Left cardiac atrium (tissue), 4 donors: ENCODE data around the gene CYP19A1. TPM values are rescaled to one million over a fixed set of nuclear protein-coding genes. Genes with fewer than 3 reads are reported as not detected.

Experiments used
- ATAC-seq, 2 donors: fragments of 200-7000 bp; cut with Tn5 transposase; one replicate each; pipeline ENCODE4 v1.9.1; 2020; ENCODE audit warnings: mild to moderate bottlenecking in 2 of 2, moderate library complexity in 2 of 2
- DNase-seq: peaks from one replicate; pipeline ENCODE4 v3.0.0-alpha.2; 2020
- intact Hi-C, 2 donors: fragments of 100-400 bp; cut with DNase I; formaldehyde crosslinking; loops; one replicate each; pipeline versions ENCODE4 v1.14.1 to v1.15.1; 2022 to 2023
- microRNA-seq, 2 donors: library from miRNA; unstranded; fragments of <30 nt; microRNA quantifications; one replicate each; pipeline ENCODE4 v1.2.0, GENCODE V29; 2020
- total RNA-seq, 2 donors: library from RNA; stranded (reverse); fragmentation: NEBNext Ultra II Directional; extraction: Animal tissue kit (Norgen Biotek cat#: 25700); gene quantifications; one replicate each; pipeline ENCODE4 v1.2.1, GENCODE V29; 2021
- donor health status: DM: no; HTN: yes; CAD: no.
- donor health status: DM: no; HTN: yes; CAD: no; lungs with severe emphysema.
- donor health status: DM: yes; HTN: yes; CAD: no.
- donor health status: Dilated cardiomyopathy.

Gene CYP19A1
- total RNA-seq, 2 donors from 2014 or later, result 0.56 to 0.86 TPM

DNA sequence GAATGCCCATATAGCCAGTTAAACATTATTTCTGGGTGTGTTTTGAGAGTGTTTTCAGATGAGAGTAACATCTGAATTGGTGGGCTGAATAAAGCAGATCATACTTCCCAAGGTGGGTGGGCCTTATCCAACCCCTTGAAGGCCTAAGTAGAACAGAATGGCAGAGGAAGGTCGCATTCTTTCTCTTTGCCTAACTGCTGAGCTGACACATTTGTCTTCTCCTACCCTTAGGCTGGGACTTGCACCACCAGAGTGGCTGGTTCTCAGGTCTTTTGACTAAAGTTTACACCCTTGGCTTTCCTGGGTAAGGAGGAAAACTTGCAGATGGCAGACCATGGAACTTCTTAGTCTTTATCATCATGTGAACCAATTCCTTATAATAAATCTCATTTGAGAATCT lies 157.9 kb downstream of the CYP19A1 start:
- ATAC-seq (no peak), DNase-seq (no peak)
- intact Hi-C loops, result no loop called here

DNA sequence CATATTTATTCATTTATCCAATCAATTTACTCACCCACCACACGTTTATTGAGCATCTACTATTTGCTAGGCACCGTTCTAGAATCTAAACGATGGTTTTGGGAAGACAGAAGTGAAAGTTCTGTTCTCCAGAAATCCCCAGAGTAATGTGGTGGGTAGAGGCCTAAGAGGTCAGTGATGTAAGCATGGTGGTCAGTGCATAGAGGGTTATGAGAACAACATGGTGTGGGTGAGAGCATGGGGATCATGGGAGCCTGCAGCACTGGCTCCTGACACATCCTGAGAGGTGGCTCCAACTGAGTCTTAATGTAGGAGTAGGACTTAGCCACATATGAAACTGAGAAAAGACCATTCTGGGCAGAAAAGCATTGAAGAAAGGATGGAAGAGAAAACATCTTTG lies 158.4 kb downstream of the CYP19A1 start:
- intact Hi-C loops, result no loop called here
- DNase-seq, result no peak
- no peak for ATAC-seq

DNA sequence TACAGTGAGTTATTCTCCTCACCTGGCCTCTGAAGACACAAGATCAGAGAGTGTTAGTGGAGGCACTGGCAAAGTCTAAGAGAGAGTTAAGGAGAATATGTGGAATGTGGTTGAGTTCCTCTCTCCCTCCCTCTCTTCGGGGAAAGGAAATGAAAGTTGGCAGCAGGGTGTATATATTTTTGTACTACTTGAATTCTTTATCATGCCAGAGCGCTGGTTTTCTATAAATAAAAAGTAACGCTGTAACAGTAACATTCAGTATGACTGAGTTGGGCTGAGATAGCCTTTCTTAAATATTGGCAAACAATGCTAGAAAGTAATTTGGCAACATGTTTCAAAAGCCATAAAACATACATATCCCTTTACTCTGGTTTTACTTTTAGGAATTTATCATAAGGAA lies 166.2 kb downstream of the CYP19A1 start:
- DNase-seq (no peak), ATAC-seq (peak; percentile 76 to 79)
- intact Hi-C loops, result no loop called here

DNA sequence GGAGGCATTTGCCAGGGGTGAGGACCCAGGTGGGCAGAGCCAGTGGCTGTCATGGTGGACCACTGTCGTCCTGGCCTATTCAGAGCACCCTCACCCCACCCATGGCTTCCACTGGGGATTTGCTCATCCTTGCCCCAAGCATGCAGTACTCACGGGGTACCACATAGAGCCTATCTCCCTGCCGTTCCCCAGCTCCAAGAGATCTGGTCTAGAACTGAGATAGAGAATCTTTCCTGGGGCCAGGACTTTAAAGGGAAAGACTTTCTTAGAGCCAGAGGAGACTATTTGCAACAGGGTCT lies 166.8 kb downstream of the CYP19A1 start:
- DNase-seq (no peak), ATAC-seq (peak; percentile 29 to 38)
- intact Hi-C loops, result no loop called here

DNA sequence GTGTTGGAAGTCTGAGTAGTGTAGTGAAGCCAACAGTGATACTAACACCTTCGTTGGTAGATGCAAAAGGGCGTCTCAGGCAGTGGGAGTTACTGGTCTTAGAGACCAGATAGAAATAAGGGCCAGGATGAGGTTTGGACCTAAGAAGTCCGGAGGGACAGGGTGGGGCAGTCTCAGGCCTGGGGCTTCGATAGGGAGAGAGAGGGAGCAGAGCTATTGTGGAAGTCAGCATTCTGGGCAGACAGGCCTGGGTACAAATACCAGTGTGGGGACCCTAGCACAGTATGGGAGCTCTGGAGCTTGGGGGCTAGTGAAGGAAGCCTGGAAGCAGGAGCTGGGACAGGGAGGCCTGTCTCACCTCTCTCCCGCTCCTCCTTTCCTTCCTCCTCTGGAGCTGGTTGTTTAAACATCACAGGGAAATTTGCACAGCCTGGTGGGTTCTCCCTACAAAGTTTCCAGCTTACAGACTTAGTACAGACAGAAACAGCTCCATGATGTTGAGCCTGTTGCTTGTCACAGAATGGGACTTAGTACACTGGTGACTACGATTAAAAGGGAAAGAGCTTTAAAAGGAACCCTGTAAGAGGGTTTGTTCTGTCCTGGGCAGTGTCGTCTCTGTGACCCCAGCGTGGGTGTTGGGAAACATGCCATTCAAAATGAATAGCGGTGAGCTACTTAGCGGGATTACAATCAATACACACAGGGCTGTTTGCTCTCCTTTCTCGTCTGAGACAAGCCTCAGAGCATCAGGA lies 167.3 kb downstream of the CYP19A1 start:
- intact Hi-C loops, result no loop called here
- DNase-seq (no peak), ATAC-seq (no peak)

DNA sequence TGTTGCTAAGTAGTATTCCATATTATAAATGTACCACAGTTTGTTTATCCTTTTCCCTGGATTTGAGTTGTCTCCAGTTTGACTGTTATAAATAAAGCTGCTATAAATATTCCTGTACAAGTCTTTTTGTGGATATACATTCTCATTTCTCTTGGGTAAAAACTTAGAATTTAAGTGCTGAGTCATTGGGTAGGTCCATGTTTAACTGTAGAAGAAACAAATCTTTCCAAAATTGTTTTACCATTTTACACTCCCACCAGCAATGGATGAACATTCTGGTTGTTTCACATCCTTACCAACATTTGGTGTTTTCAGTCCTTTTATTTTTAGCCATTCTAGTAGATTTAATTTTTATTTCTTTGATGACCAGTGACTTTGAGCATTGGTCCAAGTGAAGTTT lies 169.7 kb downstream of the CYP19A1 start:
- no peak for ATAC-seq
- intact Hi-C loops, result no loop called here
- no peak for DNase-seq

DNA sequence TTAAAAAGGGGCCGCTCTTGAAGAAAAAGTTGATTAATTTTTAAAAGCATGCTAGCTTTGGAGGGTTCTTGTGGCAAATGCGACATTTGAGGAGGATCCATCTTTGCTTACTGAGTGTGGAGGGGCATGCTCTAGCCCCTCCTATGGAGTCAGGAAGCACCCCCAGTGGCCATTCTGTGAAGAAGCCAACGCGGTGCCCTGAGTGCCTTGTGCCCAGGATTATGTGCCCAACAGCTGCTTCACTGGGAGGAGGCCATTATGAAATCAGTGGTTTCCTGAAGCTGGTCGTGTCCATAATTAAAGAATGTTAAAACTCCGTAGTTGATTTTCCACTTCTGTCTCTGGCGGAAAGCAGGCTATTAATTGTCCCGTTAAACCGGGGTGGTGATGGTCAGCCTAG lies 174.6 kb downstream of the CYP19A1 start:
- DNase-seq (no peak), ATAC-seq (no peak)
- intact Hi-C loops, result loop anchor here (1.0 to 5.0 kb wide), 4 partner anchors 28 to 238 kb away; no protein-coding TSS in a partner anchor

DNA sequence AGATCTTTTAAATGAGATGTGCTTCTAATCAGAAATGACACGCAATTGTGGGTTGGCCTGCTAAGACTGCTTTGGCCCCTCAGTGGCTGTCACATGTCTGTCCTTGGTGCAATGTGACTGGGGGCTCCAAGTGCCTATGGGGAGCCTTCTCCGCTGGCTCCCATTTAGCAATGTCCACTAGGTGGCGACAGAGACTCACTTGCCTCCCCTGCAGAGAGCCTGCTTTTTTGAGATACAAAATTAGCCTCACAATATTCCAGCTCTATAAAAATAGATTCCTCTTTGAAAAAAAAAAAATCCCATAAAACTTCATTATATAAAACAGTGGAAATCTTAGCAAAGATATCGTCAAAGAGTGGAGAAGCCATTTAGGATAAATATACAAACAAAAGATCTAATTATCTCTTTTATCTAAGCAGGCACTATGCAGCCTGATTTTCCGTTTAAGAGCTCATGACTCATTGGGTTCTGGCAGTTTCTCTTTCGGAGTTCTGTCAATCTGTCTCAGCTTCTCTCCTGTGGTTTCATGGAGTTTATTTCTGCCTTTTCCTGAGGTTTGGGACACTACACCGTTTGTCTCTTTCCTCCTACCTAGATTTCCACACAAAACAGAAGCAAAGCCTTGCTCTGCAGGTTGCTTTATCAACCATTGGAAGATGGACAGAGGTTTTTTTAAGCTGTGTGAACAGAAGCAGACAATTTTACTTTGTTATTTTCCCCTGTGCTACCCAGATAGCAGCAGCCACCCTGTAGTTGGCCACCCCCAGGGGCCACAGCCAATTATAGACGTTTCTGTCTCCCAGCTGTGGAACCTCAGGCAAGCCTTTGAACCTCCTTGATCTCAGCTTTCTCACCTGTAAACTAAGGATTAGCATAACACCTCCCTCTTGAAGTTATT lies 175.3 kb downstream of the CYP19A1 start:
- ATAC-seq, result peak; percentile 94 to 95
- peak; percentile 70 for DNase-seq
- intact Hi-C loops, result loop anchor here (1.0 to 5.0 kb wide), 4 partner anchors 29 to 239 kb away; no protein-coding TSS in a partner anchor

DNA sequence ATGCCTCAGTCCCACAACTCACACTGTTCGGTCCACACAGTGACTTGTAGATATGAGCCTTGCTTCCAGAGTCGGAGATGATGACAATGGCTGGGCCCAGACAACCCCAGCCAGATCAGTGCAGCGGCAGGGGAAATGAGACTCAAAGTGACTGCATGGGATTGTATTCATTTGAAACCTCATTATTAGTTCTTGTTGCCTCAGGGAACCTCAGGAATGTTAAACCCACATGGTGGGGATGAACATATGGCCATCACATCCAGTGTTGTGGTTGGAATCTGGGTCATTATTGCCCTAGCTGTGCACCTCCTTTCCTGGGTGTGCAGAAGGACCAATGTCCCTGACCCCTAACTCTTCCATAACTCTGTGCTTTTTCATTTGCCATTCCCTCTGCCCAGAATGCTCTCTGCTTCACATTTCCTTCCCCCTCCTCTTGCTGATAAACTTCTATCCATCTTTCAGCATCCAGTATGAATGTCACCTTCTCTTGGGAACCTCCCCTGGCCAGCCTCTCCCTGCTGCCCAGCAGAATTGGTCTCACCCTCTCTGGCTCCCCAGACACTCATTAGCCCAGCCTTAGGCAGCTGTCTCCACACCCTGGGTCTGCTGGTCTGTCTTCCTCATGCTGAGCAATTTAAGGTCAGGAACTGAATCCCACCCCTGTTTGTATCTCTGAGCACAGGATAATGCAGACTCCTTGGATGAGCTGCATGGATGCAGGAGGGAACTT lies 176.7 kb downstream of the CYP19A1 start:
- intact Hi-C loops, result loop anchor here (5.0 kb wide), 3 partner anchors 36 to 241 kb away; no protein-coding TSS in a partner anchor
- no peak for ATAC-seq
- no peak for DNase-seq

DNA sequence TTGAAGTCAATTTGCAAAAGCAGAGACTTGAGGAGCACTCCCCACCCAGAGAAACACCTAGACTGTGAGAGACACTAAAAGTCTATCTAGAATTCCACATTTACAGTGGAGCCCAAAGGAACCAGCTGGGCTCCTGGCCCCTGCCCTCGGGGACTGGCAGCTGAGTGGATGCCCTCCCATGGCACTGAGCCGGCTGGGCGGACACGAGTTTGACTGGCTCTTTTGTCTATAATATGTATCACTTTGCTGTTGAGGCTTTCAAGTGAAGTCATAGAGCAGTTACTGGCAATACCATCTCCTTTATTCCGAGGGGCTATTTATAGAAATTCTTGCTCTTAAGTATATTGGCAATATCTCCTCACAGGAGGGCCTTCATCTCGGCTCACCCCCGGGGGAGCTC lies 177.9 kb downstream of the CYP19A1 start:
- intact Hi-C loops, result loop anchor here (5.0 kb wide), 3 partner anchors 37 to 242 kb away; no protein-coding TSS in a partner anchor
- DNase-seq (no peak), ATAC-seq (no peak)

Small RNAs within 50 kb of the gene (microRNA-seq; reads per million reads assigned to microRNA genes)
- gene MIR4713 (0 reads per million in 2 donors), gene MIR7973-1 (0 reads per million in 2 donors), gene MIR7973-2 (0 reads per million in 2 donors)

Other genes starting within 250 kb of the CYP19A1 start
- 1 to 10 TPM; 3.5 to 7.0 TPM for gene TNFAIP8L3, start 243.7 kb downstream of the CYP19A1 start, total RNA-seq
- 1 to 10 TPM; 1.5 to 9.1 TPM for gene GLDN, start 3.1 kb upstream of the CYP19A1 start, total RNA-seq